HUES64 (cell line): ENCODE results near the gene NOC4L.

Experiments used
- H3K27ac ChIP-seq: 2 replicates; pipeline ENCODE4 v1.7.0; 2013; ENCODE audit warnings: low read depth, low read length, inconsistent platforms
- H3K27me3 ChIP-seq: 2 replicates; pipeline ENCODE4 v1.6.1; 2013; ENCODE audit warnings: mild to moderate bottlenecking, low read length; ENCODE audit not compliant: insufficient read depth
- H3K36me3 ChIP-seq: 2 replicates; pipeline ENCODE4 v1.6.1; 2013; ENCODE audit warnings: mild to moderate bottlenecking, low read length; ENCODE audit not compliant: insufficient read depth
- H3K4me1 ChIP-seq: 2 replicates; pipeline ENCODE4 v1.6.1; 2013; ENCODE audit warnings: mild to moderate bottlenecking, low read length, moderate library complexity; ENCODE audit not compliant: insufficient read depth
- H3K4me3 ChIP-seq: 2 replicates; pipeline ENCODE4 v1.5.1; 2013; ENCODE audit warnings: mild to moderate bottlenecking, low read length, moderate library complexity
- H3K9ac ChIP-seq: 2 replicates; pipeline ENCODE4 v1.6.1; 2013; ENCODE audit warnings: mild to moderate bottlenecking, low read depth, low read length
- H3K9me3 ChIP-seq: 2 replicates; pipeline ENCODE4 v1.6.1; 2013; ENCODE audit warnings: low read depth, low read length; ENCODE audit not compliant: insufficient read depth
- WGBS: fragments of 150-250, 120-280 bp; methylation state at CpG from one replicate; pipeline ENCODE4 v1.1.7; 2013; ENCODE audit warnings: missing lambda C conversion rate; 5-methylcytosine and 5-hydroxymethylcytosine counted together

Gene NOC4L

GRCh38 chr12:132180648-132181546 lies 36.6 kb downstream of the NOC4L start:
- no peak overlapping the region for H3K9ac ChIP-seq
- no peaks in the 10 kb centered on the region for H3K4me1 ChIP-seq
- WGBS = 84% methylated on average over 30 of the region's 30 CpGs

GRCh38 chr12:132181570-132182200 lies 37.4 kb downstream of the NOC4L start:
- Histone ChIP-seq H3K9me3 (peaks cover 8% of the 10 kb centered on the region; the same call in 1 of the 2 replicates), H3K36me3 (no peaks in the 10 kb centered on the region), H3K4me1 (no peaks in the 10 kb centered on the region), H3K27ac (no peak overlapping the region), H3K9ac (no peak overlapping the region), H3K4me3 (no peak overlapping the region), H3K27me3 (peaks cover 33% of the 10 kb centered on the region)
- WGBS = 91% methylated on average over 32 of the region's 33 CpGs

More at GRCh38 chr12:132180648-132181546, 36.6 kb downstream of the NOC4L start:
- Histone ChIP-seq H3K27ac (no peak overlapping the region), H3K27me3 (peaks cover 25% of the 10 kb centered on the region), H3K9me3 (peaks cover 8% of the 10 kb centered on the region; the same call in 1 of the 2 replicates), H3K4me3 (no peak overlapping the region), H3K36me3 (no peaks in the 10 kb centered on the region)

DNA sequence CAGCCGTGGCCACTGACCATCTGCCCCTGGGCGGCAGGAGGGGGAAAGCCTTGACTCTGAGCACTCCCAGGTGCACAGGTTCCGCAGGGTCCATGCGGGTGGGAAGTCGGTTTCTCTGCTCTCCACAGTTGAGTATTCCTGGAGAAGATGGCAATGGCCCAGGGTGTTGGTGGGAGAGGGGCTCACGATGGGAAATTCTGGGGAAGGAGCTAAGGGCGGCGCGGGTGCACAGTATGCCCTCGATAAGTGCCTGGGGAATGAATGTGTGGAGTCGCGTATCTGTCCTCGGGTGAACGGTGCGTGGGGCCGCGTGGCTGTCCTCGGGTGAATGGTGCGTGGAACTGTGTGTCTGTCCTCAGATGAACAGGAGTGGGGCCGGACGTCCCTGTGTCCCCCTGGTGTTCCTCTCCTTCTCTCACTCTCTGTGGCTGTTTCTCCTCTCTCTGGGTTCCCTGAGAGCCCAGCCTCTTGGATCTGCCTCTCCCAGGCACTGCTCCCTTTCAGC lies 38.0 kb downstream of the NOC4L start:
- peaks cover 39% of the 10 kb centered on the region for H3K27me3 ChIP-seq
- H3K4me3 ChIP-seq = no peak overlapping the region
- no peak overlapping the region for H3K9ac ChIP-seq
- WGBS = 92% methylated on average over 21 of the region's 21 CpGs
- H3K4me1 ChIP-seq = no peaks in the 10 kb centered on the region
- H3K27ac ChIP-seq = no peak overlapping the region
- no peaks in the 10 kb centered on the region for H3K36me3 ChIP-seq
- H3K9me3 ChIP-seq = peaks cover 8% of the 10 kb centered on the region; the same call in 1 of the 2 replicates

DNA sequence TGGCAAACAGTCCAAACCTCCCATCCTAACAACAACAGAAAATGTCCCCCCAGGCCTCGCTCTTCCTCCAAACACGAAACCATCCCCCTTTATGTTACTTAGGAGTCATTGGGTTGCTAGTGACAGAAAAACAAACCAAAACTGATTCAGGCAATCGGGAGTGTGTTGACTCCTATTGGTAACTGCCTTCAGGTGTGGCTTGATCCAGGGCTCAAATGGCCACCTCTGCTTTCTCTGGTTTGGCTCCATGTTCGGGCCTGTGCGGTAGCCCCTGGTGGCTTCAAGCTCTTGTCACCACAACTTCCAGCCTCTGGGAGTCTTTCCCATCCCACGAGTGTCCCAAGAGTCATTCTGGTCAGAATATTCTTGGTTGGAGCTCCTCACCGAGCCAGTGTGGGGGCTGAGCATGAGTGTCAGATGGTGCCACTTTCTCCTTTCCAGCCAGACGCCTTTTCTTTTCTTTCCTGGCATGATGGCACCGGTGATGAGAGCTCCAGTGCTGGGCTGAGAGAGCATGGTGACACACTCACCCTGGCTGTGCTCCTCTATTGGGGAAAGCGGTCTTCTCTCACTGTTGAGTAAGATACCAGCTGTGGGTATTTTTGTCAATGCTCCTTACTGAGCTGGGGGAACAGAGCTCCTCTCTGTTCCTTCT lies 38.6 kb downstream of the NOC4L start:
- no peak overlapping the region for H3K27ac ChIP-seq
- no peak overlapping the region for H3K9ac ChIP-seq
- H3K4me1 ChIP-seq = no peaks in the 10 kb centered on the region
- peaks cover 8% of the 10 kb centered on the region; the same call in 1 of the 2 replicates for H3K9me3 ChIP-seq
- no peak overlapping the region for H3K4me3 ChIP-seq
- H3K36me3 ChIP-seq = no peaks in the 10 kb centered on the region
- WGBS = 76% methylated on average over 10 of the region's 10 CpGs
- H3K27me3 ChIP-seq = peaks cover 43% of the 10 kb centered on the region

- Histone ChIP-seq H3K27ac (no peak overlapping the region), H3K9ac (no peak overlapping the region), H3K27me3 (peaks cover 71% of the 10 kb centered on the region), H3K36me3 (no peaks in the 10 kb centered on the region), H3K9me3 (peaks cover 10% of the 10 kb centered on the region; the same call in 1 of the 2 replicates), H3K4me3 (no peak overlapping the region), H3K4me1 (no peaks in the 10 kb centered on the region)
- WGBS = 76% methylated on average over 16 of the region's 16 CpGs
These were observed 41.4 kb downstream of the NOC4L start for GRCh38 chr12:132185705-132186104.

DNA sequence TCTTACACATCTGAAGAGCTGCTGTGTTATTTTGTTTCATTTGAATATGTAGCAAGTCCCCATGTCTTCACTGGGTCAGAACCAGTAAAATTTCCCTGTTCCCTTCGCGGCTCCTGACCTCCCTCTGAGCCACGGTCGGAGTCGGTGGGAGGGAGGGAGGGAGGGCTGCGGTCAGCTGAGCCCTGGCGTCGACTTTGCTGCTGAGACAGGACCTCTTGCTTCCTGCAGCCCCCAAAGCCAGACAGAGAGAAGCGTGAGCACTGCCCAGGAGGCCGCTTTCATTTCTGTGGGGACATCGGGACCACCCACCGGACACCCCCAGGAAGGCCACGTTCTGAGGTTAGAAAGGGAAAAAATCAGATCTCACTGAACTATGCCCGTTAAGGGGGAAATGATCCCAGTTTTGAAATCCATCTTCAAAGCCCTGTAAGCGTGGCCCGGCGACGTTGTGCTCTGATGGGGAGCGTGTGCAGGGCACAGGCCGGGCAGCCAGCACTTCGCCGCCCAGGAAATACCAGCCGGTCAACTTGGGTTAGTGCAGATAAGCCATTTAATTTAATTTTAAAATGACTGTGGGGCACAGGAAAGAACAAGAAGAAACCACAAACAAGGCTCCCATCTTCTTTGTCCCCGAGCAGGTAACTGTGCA lies 42.1 kb downstream of the NOC4L start:
- no peaks in the 10 kb centered on the region for H3K4me1 ChIP-seq
- H3K4me3 ChIP-seq = no peak overlapping the region
- no peak overlapping the region for H3K27ac ChIP-seq
- no peaks in the 10 kb centered on the region for H3K36me3 ChIP-seq
- peaks cover 77% of the 10 kb centered on the region for H3K27me3 ChIP-seq
- H3K9ac ChIP-seq = no peak overlapping the region
- peaks cover 10% of the 10 kb centered on the region; the same call in 1 of the 2 replicates for H3K9me3 ChIP-seq
- WGBS = 74% methylated on average over 24 of the region's 24 CpGs

DNA sequence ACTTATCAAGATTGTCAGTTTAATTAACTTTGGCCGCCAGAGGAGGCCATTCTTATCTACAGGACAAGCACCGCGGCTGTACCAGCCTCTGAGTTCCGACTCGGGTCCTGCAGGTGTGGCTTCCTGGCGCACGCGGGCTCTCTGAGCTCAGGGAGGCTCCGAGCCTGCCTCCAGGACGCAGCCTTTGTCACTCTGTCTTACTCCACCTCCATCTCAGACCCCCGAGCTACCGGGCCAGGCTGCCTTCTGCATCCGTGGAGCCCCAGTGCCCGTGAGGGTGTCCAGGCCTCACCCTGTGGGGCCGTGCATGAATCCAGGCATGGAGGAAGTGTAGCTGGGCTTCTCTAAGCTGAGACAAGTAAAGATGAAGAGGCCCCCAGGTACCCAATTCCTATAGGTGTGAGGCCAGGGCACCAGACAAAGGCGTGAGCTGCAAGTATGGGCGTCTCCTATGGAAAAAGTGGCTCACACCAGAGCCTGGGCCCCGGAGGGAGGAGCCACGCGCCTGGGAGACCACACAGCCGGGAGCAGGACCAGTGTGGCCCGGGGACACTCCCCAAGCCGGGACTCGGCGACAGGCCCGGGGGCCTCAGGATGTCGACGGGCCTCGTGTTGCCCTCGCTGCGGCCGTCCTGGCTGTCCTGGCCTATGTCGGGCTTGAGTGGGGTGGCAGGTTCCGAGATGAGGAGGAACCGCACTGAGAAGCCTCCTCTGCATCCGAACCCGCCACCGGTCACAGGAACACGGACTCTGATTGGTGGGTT lies 42.8 kb downstream of the NOC4L start:
- Histone ChIP-seq H3K4me1 (no peaks in the 10 kb centered on the region), H3K9me3 (0 out of 2 replicates have a peak, but pooled peaks cover 10% of the 10 kb centered on the region), H3K36me3 (no peaks in the 10 kb centered on the region), H3K27me3 (peaks cover 84% of the 10 kb centered on the region), H3K27ac (no peak overlapping the region), H3K9ac (no peak overlapping the region), H3K4me3 (no peak overlapping the region)
- WGBS = 88% methylated on average over 39 of the region's 39 CpGs

DNA sequence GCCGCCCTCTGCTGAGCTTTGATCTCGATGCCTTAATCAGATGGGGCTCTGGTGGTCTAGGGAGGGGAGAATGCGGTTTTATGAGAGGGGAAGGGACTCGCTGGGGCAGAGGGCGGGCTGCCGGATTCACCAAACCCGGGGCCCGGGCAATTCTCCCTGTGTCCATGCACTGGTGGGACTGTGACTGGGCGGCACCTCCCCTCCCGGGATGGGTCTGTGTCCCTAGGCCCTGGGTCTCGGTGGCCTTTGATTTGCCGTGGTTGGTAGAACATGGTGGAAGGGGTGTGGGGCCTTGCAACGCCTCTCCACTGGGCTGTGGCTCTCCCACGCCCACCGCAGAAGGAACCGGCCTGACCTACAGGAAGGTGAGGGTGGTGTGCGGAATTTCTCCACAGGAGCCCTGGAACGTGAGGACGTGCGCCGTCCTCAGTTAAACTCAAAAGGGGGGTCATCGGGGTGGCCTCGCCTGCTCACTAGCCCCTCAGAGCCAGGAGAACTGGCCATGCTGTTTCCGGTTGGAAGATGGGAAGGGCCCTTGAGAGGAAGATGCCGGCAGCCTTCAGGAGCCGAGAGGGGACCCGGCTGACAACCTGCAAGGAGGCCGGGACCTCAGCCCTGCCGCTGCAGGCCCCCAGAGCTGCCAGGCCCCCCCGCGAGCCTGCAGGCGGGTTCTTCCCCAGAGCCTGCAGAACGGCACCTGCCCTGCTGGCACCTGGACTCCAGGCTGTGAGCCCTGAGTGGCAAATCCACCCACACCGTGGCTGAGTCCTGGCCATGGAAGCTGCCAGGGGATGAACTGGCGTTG lies 43.6 kb downstream of the NOC4L start:
- Histone ChIP-seq H3K9ac (no peak overlapping the region), H3K27me3 (peaks cover 87% of the 10 kb centered on the region)
- WGBS = 87% methylated on average over 35 of the region's 35 CpGs

GRCh38 chr12:132188451-132188901 lies 44.2 kb downstream of the NOC4L start:
- H3K9ac ChIP-seq = no peak overlapping the region

More for the DNA sequence above, 43.6 kb downstream of the NOC4L start:
- H3K4me1 ChIP-seq = no peaks in the 10 kb centered on the region
- 0 out of 2 replicates have a peak, but pooled peaks cover 6% of the 10 kb centered on the region for H3K9me3 ChIP-seq
- H3K36me3 ChIP-seq = no peaks in the 10 kb centered on the region
- no peak overlapping the region for H3K27ac ChIP-seq
- H3K4me3 ChIP-seq = no peak overlapping the region

More at GRCh38 chr12:132188451-132188901, 44.2 kb downstream of the NOC4L start:
- H3K27ac ChIP-seq = no peak overlapping the region
- H3K36me3 ChIP-seq = no peaks in the 10 kb centered on the region
- WGBS = 82% methylated on average over 21 of the region's 21 CpGs
- H3K9me3 ChIP-seq = peaks cover 11% of the 10 kb centered on the region; the same call in 1 of the 2 replicates
- H3K4me3 ChIP-seq = no peak overlapping the region
- peaks cover 80% of the 10 kb centered on the region for H3K27me3 ChIP-seq
- H3K4me1 ChIP-seq = no peaks in the 10 kb centered on the region
